Prostate gland (tissue), 2 donors: Measurements from ENCODE around the gene BCAS3.

Experiments
- CTCF ChIP-seq, 4 experiments: fragments of 200-600 bp in 2 of 4; fragments of 450-650 bp in 2 of 4; sonication (generic) in 2 of 4; IDR thresholded peaks; 1 replicate in 3 of 4; 2 replicates in 1 of 4; pipeline ENCODE4 v1.5.1; 2016 to 2019; ENCODE audit warnings: antibody characterized with exemption in 4 of 4, mild to moderate bottlenecking in 2 of 4, moderate library complexity in 2 of 4
- POLR2A ChIP-seq: fragments of 450-650 bp; IDR thresholded peaks from one replicate; pipeline ENCODE4 v1.6.1; 2016; ENCODE audit warnings: antibody characterized with exemption, mild to moderate bottlenecking

- TF ChIP-seq CTCF (IDR thresholded peaks at IDR 0.05) = no peak
- no peak for TF ChIP-seq POLR2A
Observed at GRCh38 chr17:61007980-61008379, 330.3 kb downstream of the BCAS3 start.
